ENCODE results near the gene FAM110A. TPM values are rescaled to one million over a fixed set of nuclear protein-coding genes. Genes with fewer than 3 reads are reported as not detected.

The FAM110A gene
- total RNA-seq, 4 donors from 2014 or later = 15.3 to 46.6 (median 27.1) TPM

- Histone ChIP-seq H3K27me3 (peaks cover 0 to 16% (median 0%) of the 10 kb centered on the region in 4 donors), H3K36me3 (no peaks in the 10 kb centered on the region), H3K4me1 (peaks cover 0 to 5% (median 0%) of the 10 kb centered on the region in 3 donors), H3K27ac (no peak overlapping the region), H3K4me3 (no peak overlapping the region), H3K9me3 (no peaks in the 10 kb centered on the region)
- DNase-seq = no peak
- intact Hi-C loops (cut with DNase I) = no loop called here
- 66 to 70% methylated on average over 9 of the region's 9 CpGs for WGBS, 2 donors
- no peak for TF ChIP-seq POLR2A (IDR thresholded peaks at IDR 0.05)
- TF ChIP-seq, protein P1, sequence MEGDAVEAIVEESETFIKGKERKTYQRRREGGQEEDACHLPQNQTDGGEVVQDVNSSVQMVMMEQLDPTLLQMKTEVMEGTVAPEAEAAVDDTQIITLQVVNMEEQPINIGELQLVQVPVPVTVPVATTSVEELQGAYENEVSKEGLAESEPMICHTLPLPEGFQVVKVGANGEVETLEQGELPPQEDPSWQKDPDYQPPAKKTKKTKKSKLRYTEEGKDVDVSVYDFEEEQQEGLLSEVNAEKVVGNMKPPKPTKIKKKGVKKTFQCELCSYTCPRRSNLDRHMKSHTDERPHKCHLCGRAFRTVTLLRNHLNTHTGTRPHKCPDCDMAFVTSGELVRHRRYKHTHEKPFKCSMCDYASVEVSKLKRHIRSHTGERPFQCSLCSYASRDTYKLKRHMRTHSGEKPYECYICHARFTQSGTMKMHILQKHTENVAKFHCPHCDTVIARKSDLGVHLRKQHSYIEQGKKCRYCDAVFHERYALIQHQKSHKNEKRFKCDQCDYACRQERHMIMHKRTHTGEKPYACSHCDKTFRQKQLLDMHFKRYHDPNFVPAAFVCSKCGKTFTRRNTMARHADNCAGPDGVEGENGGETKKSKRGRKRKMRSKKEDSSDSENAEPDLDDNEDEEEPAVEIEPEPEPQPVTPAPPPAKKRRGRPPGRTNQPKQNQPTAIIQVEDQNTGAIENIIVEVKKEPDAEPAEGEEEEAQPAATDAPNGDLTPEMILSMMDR (IDR thresholded peaks at IDR 0.05) = no peak
Observed at GRCh38 chr20:878511-879307, 45.2 kb downstream of the FAM110A start.

DNA sequence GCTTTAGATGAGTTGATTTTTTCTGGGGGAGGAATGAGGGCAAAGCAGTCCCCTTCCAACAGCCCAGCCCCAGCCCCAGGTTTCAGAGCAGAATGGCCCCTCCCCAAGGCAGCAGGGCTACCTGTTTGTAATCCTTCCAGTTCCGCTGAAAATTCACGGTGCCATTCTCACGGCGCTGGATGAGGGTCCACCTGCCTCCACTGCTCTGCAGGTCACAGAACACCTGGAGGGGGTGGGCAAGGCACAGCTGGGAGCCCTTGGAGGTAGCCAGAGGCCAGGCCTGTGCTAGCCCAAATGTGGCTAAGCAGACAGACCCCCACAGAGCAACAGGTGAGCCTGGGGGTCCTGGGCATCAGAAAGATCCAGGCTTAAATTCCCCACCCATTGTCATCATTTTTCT lies 46.1 kb downstream of the FAM110A start:
- no peak for DNase-seq
- 0 to 83% methylated on average over 1 of the region's 4 CpGs for WGBS, 2 donors
- no peak for TF ChIP-seq POLR2A (IDR thresholded peaks at IDR 0.05)
- TF ChIP-seq, protein P1 (IDR thresholded peaks at IDR 0.05) = no peak
- no peaks in the 10 kb centered on the region for H3K36me3 ChIP-seq
- H3K4me1 ChIP-seq = peaks cover 0 to 4% (median 0%) of the 10 kb centered on the region in 3 donors
- H3K4me3 ChIP-seq = no peak overlapping the region
- intact Hi-C loops (cut with DNase I) = loop anchor here (10.0 kb wide), 1 partner anchor 65 kb away; no protein-coding TSS in a partner anchor
- peaks cover 0 to 19% (median 0%) of the 10 kb centered on the region in 4 donors for H3K27me3 ChIP-seq
- H3K9me3 ChIP-seq = no peaks in the 10 kb centered on the region
- no peak overlapping the region for H3K27ac ChIP-seq

GRCh38 chr20:881051-881782 lies 47.7 kb downstream of the FAM110A start:
- Histone ChIP-seq H3K27ac (no peak overlapping the region), H3K4me1 (peaks cover 0 to 13% (median 5%) of the 10 kb centered on the region in 3 donors), H3K4me3 (no peak overlapping the region), H3K36me3 (no peaks in the 10 kb centered on the region), H3K27me3 (peaks cover 0 to 35% (median 0%) of the 10 kb centered on the region in 4 donors), H3K9me3 (no peaks in the 10 kb centered on the region)
- DNase-seq = no peak
- intact Hi-C loops (cut with DNase I) = loop anchor here (10.0 kb wide), 1 partner anchor 64 kb away; no protein-coding TSS in a partner anchor
- WGBS, 2 donors = 45 to 54% methylated on average over 6 to 8 of the region's 10 CpGs
- no peak for TF ChIP-seq POLR2A (IDR thresholded peaks at IDR 0.05)
- TF ChIP-seq, protein P1 (IDR thresholded peaks at IDR 0.05) = no peak

GRCh38 chr20:881783-882144 lies 48.2 kb downstream of the FAM110A start:
- Histone ChIP-seq H3K4me3 (no peak overlapping the region), H3K4me1 (peaks cover 0 to 13% (median 5%) of the 10 kb centered on the region in 3 donors), H3K27me3 (peaks cover 0 to 36% (median 0%) of the 10 kb centered on the region in 4 donors), H3K36me3 (no peaks in the 10 kb centered on the region), H3K27ac (no peak overlapping the region), H3K9me3 (no peaks in the 10 kb centered on the region)
- intact Hi-C loops (cut with DNase I) = loop anchor here (10.0 kb wide), 1 partner anchor 63 kb away; no protein-coding TSS in a partner anchor
- no peak for DNase-seq
- no peak for TF ChIP-seq POLR2A (IDR thresholded peaks at IDR 0.05)
- TF ChIP-seq, protein P1 (IDR thresholded peaks at IDR 0.05) = no peak
